GM19324 (cell line): Measurements from ENCODE around the gene DPP3.

Experiments used
- ATAC-seq: cut with Tn5 transposase; IDR thresholded peaks from one replicate; pipeline ENCODE4 v1.9.1; 2021; ENCODE audit warnings: mild to moderate bottlenecking, moderate library complexity; ENCODE audit not compliant: unreplicated experiment, low FRiP score

The DPP3 gene

GRCh38 chr11:66478729-66479393 lies 1.4 kb upstream of the DPP3 start:
- ATAC-seq: no peak

- peak; percentile 0 for ATAC-seq
Measured at GRCh38 chr11:66479394-66480116, 679 bp upstream of the DPP3 start.

GRCh38 chr11:66484806-66485380 lies 4.7 kb downstream of the DPP3 start:
- ATAC-seq: no peak

- no peak for ATAC-seq
Measured at GRCh38 chr11:66488957-66489356, 8.7 kb downstream of the DPP3 start.

- no peak for ATAC-seq
Measured at GRCh38 chr11:66489636-66490035, 9.4 kb downstream of the DPP3 start.

GRCh38 chr11:66491315-66491935 lies 11.2 kb downstream of the DPP3 start:
- no peak for ATAC-seq

GRCh38 chr11:66492161-66492865 lies 12.1 kb downstream of the DPP3 start:
- ATAC-seq: no peak

- ATAC-seq: no peak
Measured at GRCh38 chr11:66493130-66493529, 12.9 kb downstream of the DPP3 start.

GRCh38 chr11:66494458-66494857 lies 14.2 kb downstream of the DPP3 start:
- ATAC-seq: no peak

- ATAC-seq: no peak
Measured at GRCh38 chr11:66494935-66495334, 14.7 kb downstream of the DPP3 start.

- no peak for ATAC-seq
Measured at GRCh38 chr11:66495401-66495854, 15.2 kb downstream of the DPP3 start.

GRCh38 chr11:66497206-66497605 lies 17.0 kb downstream of the DPP3 start:
- no peak for ATAC-seq

- ATAC-seq: no peak
Measured at GRCh38 chr11:66498506-66498905, 18.3 kb downstream of the DPP3 start.

GRCh38 chr11:66505276-66505816 lies 25.1 kb downstream of the DPP3 start:
- no peak for ATAC-seq

- no peak for ATAC-seq
Measured at GRCh38 chr11:66509131-66509561, 28.9 kb downstream of the DPP3 start.

GRCh38 chr11:66510271-66510989 lies 30.2 kb downstream of the DPP3 start, which contains the start of gene BBS1:
Gene BBS1 (plus strand): TSS chr11:66510635. CDS start chr11:66510660, 25 bp downstream.
- ATAC-seq: peak; percentile 83

- ATAC-seq: no peak
Measured at GRCh38 chr11:66510990-66511339, 30.7 kb downstream of the DPP3 start.

- no peak for ATAC-seq
Measured at GRCh38 chr11:66523611-66524010, 43.4 kb downstream of the DPP3 start.

- ATAC-seq: no peak
Measured at GRCh38 chr11:66524304-66525040, 44.2 kb downstream of the DPP3 start.
